HG02938 (cell line): ENCODE data around the gene ITGB2.

Experiments
- ATAC-seq: cut with Tn5 transposase; IDR thresholded peaks from one replicate; pipeline ENCODE4 v1.9.1; 2021; ENCODE audit warnings: mild to moderate bottlenecking, moderate library complexity; ENCODE audit not compliant: unreplicated experiment

Gene ITGB2

DNA sequence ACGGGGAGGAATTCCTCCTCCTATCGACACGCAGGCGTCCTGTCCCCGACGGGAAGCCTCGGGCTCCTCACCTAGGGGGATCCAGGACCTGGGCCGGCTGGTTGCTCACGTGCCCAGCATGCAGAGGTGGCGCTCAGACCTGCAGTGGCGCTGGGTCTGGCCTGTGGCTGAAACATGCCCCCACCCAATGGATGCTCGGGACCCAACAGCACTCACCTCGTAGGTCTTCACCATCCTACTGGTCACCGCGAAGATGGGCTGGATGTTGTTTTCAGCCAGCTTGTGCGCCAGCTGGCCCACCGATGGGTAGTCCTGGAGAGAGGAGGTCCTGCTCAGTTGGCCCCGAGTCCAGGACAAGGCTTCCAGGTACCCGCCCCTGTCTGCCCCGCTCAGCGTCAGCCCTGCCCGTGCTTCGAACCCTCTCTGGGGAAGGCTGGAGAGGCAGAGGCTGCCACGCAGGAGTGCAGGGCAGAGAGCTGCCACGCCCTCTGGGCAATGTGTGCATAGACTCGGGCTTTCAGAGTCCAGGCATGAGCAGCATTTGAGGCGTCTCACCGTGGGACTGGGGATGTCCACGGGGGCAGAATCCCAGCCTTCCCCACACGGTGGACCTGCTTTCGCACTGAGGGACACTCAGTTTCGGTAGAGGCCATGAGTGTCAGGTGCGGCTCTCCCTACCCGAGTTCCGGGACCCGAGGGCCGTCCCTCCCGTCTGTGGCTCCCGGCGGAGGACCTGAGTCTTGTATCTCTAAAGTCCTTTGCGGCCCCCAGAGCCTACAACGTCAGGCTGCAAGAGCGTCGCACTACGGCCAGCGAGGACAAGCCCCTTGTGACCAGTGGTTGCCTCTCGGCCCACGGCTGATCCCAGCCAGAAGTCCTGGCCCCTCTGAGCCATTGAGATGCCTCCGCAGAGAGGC, 21.6 kb downstream of the ITGB2 start:
- no peak for ATAC-seq

DNA sequence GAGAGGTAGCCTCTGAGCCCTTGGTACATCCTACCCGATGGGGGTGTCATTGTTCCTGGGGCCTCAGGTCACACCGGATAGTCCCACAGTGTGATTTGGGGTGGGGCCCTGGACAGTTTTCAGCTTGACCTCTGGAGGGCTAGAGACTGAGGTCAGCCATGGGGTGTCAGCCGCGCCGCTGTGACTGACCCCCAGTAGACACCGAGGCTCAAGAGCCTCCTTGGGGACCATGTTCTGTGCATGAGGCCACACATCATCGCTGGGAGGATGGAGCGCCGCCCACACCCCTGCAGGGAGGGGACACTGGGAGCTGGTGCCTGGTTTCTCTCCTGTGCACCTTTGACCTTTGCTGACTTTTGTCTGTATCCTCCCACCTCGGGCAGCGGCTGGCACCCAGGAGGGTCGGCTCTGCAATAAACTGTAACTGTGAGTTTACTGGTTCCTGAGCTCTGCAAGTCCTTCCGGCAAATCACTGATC, 22.6 kb downstream of the ITGB2 start:
- no peak for ATAC-seq

DNA sequence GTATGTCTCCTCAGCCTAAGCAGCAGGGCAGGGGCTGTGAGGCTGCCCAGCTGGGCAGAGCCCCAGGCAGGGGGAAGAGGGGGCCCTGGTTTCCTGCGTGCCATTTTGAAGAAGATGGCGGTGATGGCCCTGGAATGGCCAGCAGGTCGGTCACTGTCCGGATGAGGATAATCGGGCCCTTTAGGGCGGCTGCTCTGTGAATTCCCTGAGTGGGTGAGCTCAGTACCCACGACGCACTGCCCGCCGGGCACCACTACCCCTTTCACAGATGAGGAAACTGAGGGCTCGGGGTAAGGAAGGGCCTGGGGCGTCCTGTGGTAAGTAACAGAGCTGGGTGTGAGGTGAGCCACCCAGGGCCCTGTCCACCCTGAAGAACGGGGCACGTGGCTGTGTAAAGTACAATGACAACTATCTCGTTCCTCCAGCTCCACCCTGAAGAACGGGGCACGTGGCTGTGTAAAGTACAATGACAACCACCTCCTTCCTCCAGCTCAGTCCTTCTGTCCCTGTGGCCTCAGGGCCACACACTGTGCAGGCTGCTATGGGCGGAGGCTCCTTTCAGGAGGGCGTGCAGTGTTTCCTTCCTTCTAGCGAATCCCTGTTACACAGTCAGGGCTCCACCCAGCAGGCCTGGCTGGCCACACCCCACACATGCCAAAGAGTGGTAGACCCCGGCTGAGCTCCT, 23.2 kb downstream of the ITGB2 start:
- ATAC-seq, result no peak

DNA sequence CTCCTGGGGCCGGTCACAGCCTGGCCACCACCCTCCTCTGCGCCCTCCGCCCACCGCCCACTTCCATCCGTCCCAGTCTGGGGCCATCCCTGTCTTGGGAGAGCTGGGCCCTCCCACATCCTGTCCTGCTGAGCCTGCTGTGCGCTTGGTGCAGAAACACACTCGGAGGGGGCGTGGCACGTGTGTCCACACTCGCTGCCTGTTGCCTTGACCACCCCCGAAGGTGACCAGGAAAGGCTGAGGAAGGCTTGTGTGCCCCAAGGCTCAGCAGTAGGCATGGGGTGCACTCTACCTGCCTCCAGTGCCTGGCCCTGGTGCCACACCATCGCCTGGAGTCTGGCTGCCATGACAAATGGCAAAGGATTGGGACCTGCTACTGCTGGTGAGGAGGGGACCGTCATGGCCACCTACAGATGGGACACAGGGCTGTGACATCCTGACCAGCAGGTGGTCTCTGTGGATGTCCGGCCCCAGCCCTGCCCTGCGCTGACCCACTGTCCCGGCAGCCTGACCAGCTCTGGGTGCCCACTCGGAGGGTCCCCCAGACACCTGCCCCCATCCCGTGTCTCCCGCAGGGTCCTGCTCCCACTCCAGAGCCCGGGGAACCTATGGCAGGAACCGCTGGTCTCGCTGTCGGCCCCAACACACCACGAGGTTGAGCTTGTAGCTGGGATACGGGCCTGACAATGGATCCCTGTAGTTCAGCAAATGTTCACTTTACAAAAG, 24.0 kb downstream of the ITGB2 start:
- no peak for ATAC-seq

DNA sequence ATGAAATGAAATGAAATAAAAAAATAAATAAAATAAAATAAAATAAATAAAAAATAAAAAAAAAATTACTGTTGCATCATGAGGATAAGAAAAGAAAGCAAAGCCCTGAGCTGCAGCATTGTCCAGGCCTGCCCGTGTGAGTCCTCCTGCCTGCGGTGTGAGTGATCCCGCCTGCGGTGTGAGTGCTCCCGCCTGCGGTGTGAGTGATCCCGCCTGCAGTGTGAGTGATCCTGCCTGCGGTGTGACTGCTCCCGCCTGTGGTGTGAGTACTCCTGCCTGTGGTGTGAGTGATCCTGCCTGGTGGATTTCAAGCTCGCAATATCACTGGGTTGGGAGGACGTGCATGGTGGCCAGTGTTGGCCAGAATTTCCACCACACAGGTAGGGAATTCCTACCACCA, 24.8 kb downstream of the ITGB2 start:
- ATAC-seq, result no peak

DNA sequence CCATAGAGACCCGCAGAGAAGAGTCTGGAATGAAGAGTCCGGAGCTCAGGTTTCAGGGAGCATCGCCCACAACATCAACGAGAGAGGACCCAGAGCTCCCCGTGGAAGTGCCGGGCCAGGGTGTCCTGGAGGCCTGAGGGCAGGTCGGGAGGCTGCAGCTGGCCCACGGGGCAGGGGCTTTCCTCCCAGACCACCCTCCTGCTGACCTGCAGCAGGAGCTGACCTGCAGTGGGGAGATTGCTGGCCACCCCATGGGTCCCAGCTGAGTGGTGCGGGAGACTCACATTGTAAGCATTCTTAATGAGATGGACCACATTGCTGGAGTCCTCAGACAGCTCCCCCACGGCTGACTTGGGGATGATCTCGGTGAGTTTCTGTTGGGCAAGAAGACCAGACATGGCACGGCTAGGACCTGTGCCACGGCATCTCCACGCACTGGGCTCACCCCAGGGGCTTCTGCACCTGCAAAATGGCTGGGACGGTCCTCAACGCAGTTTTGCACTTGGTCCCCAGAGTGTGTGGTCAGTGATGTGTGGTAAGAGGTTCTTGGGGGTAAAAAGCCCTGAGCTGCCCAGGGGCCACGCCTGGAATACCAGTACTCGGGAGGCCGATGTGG, 25.9 kb downstream of the ITGB2 start:
- ATAC-seq, result no peak

DNA sequence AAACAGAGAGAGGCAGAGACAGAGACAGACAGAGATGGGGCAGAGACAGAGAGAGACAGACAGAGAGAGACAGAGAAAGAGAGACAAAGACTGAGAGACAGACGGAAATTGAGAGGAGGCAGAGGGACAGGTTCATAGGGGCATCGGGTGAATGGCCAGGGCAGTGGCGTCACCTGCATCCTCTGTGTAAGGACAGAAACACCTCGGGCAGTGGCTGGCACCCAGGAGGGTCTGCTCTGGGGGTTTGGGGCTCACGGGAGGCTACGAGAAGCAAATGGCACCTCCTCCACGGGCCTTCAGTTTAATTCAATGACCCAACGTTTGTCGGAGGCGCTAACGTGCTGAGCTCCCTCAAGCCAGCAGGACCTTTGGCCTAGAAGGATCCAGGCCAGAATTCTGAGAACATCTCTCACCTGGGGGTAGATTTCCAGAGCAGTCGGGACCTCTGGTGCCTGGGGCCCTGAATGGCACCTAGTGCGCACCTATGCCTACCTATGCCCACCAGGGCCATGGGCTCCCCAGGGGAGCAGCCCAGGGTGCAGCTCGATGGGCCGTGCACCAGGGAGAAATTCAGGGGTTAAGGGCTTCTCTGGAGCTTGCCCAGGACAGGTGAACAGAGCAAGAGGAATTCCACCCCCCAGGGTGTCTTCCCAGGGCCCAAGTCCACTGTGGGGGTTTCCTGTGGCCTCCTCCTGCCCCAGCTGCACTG, 26.6 kb downstream of the ITGB2 start:
- no peak for ATAC-seq

DNA sequence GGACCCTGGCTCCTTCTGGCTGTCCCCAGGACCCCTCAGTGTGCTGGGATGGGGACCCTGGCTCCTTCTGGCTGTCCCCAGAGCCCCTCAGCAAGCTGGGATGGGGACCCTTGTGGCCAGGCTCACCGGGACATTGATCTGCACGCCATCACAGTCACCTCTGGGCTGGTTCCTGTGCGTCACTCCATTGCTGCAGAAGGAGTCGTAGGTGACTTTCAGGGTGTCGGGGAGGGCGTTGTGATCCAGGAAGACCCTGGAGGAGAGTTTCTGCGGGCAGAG, 27.5 kb downstream of the ITGB2 start:
- no peak for ATAC-seq

DNA sequence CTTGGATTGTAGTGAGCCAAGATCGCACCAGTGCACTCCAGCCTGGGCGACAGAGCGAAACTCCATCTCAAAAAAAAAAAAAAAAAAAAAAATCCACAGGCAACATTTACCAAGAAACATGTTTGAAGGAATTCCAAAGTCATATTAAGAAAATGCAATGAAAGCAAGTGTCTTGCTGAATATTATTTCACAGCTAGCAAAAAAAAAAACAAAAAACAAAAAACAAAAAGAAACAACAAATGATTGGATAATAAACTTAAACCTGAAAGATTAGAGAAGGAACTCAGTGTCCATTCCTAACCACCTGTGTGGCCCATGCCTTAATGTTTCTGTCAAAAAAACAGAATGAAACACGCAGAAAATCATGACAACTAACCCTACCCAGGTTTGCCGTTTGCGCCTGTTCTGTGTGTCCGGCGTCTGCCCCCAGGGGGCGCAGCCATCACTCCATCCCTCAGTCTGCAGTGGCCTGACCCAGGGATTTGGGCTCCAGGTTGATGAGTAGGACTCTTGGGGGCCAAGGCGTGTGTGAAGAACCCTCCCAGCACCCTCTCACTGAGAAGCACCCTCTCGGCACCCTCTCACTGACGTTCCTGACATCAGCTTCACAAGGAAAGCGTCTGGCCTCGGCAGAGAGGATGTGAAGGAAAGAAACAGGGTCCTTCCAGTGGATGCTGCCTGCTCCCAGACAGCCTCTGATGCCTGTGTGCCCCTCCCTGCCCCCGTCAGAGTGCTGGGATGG, 28.0 kb downstream of the ITGB2 start:
- no peak for ATAC-seq

DNA sequence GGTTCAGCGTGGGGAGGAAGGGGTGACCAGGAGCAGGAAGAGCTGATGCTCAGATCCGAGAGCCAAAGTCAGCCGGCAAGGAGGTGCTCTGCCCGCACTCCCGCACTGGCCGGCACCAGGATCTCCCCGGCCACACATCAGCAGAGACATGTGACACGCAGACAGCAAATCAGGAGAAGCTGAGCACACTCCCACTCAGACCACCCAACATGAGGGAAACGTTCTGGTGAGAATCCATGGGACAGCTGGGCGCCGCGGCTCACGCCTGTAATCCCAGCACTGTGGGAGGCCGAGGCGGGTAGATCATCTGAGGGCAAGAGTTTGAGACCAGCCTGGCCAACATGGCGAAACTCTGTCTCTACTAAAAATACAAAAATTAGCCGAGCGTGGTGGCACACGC, 28.6 kb downstream of the ITGB2 start:
- ATAC-seq, result no peak

DNA sequence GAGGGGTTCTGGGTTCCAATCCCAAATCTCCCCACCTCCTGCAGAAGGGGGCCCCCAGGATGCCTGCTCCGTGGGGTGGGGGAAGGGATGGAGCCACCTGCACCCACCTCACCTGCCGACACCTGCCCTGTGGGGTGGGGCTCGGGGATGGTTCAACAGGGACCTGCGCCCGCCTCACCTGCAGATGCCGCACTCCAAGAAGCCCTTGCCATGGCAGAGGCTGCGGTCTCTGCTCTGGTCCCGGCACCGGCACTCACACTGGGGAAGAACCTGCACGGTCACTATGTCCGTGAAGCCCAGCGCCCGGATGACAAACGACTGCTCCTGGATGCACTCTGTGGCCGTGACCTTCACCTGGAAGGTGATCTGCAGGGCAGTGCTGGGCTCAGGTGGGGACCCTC, 29.1 kb downstream of the ITGB2 start:
- ATAC-seq, result no peak

DNA sequence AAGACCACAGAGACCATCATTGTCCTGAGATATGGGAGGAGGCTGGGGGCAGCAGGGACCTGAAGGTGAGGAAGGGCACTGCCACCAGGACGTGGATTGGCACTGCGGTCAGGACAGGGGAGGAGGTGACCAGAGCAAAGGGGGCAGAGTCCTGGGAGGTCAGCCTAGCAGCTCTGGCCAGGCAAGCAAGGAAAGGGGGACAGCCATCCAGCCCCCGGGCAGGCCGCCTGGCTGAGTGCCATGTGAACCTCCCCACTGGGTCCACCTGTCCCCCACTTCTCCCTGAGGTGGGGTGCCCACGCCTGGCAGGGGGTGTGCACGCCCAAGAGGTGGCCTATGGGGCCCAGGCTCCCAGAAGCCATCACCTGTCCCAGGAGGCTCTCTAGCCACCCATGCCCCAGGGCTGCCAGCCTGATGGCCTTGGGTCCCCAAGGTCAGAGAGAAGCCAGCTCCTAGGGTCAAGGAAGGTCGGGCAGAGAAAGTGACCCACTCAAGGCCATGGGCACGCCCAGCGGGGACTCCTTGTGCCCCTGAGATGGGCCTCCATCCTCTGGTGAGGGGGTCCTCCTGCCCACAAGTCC, 29.6 kb downstream of the ITGB2 start:
- no peak for ATAC-seq

DNA sequence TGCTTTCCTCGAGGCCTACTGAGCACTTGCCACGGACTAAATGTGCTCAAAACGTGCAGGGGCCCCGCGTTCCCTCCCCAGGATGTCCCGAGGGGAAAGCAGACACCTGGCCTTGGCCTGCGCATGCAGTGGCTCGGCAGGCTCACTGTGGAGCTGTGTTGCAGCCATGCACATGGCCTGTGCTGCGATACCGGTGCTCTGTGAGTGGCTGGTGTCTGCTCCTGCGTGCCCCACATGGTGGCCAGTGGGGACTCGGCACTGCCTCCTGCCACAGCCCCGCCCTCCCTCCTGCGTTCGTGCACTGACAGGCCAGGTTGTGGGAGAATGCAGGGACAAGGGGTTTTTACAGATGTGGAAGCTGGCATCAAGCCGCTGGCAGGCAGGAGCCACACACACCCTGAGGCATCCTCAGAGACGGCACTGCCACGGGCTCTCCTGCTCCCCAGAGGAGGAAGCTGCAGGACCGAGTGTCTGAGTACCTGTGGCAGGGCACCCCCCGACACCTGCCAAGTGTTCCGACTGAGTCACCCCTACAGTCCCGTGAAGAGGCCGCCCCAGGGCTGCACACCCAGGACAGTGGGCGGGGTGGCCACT, 30.3 kb downstream of the ITGB2 start:
- no peak for ATAC-seq

DNA sequence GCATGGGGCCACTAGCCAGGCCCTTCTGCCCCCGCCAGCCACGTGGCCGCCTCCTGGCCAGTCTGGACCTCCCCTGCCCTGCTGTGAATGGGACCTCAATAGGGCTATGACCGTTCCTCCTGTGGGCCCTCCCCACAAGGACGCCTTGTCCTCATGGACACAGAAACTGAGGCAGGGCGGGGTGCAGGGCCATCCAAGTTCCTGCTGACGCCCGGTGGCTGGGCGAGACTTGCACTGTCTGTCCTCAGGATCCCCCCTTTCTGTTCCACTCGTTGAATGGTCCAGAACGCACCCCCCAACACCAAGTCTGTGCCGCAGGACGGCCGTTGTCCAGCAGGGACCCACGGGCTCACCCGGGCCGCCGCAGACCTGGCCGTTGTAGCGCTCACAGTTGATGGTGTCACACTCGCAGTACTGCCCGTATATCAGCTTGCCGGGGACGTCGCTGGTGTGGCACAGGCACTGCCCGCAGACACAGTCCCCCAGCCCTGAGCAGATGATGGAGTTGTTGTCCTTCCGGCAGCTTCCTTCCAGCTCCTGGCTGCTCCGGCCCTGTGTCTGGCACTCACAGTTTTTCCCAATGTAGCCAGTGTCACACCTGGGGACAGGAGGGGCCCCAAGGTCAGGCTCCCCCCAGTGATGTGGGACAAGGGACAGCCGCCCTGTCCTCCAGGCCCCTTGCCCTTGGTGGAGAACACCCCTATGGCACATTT, 30.9 kb downstream of the ITGB2 start:
- ATAC-seq, result no peak

DNA sequence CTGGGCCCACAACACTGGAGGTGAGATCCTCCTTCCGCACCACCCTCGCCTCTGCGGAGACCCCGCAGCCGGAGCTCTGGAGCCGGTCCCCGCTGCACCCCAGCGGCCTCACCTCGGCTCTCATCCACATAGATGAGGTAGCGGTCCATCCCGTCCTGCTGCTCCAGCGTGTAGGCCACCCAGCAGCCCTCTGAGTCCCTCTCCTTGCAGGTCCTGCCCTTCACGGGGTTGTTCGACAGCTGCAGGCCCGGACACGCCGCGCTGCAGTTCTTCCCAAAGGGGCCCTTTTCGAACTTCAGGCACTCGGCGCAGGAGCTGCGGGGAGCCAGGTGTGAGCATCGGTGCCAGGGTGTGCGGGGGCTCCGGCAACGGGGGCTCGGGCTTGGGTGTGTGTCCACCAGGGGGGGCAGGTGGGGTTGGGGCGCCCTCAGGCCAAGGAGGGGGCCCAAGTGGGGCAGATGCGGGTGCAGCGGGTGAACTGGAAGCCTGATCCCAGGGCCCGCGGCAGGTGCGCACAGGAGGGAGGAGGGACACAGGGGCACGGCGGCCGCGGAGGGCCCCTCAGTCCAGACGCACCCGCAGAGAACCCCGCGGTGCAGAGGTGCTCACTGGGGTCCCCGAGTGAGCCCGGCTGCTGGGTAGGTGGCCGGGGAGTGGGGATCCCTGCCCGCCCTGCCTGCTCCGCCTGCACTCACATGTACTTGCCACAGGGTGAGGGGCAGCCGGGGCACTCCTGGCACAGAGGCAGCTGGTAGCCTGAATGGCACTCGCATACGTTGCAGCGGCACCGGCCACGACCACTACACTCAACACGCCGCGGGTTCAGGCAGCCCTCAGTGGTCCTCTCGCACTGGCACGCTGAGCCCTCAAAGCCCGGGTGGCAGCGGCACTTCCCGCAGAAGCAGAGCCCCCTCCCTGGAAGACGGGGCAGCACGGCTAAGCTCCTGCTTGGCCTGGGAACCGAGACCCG, 31.8 kb downstream of the ITGB2 start:
- ATAC-seq, result no peak

DNA sequence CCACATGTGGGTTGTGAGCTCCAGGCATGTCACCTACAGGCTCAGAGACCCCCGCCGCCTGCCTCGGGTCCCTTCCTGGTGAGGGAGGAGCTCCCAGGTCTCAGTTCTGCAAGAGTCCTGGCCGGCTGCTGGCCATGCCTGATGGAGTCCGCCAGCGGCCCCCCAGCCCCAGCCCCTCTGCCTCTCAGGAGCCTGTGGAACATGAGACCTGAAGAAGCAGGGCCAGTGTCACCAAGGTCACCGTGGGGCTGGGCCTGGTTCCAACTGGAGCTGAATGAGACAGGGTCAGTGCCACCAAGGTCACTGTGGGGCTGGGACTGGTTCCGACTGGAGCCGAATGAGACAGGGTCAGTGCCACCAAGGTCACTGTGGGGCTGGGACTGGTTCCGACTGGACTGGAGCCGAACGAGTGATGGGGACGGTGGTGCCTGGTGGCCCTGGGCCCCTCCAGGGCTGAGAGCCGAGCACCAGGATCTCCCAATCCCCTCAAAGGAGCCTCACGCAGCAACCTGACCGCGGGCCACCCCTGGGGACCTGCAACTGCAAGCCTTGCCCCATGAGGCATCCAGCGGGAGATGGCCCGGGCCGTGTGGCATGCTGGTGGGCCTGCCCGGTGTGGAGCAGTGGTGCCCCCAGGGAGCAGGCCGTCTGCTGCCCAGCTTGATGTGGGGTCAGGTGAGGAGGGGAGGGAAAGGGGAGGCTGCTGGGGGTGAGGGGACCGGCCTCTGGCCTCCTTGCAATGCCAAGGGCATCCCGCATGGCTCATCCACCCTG, 32.7 kb downstream of the ITGB2 start:
- ATAC-seq, result no peak
